Neural crest cell (in vitro differentiated cells): ENCODE measurements around the gene COPS4. TPM values are rescaled to one million over a fixed set of nuclear protein-coding genes. Genes with fewer than 3 reads are reported as not detected.

Experiments
- DNase-seq: peaks from one replicate; pipeline ENCODE4 v3.0.0; 2021; ENCODE audit warnings: low read depth, mixed read lengths, low spot score
- H3K27ac Mint-ChIP-seq: one replicate; pipeline ENCODE4 v1.8.0; 2021; ENCODE audit warnings: mild to moderate bottlenecking, mixed read lengths; ENCODE audit not compliant: unreplicated experiment
- H3K27me3 Mint-ChIP-seq: 2 replicates; pipeline ENCODE4 v1.8.0; 2021; ENCODE audit warnings: low read depth, mild to moderate bottlenecking, mixed read lengths
- H3K36me3 Mint-ChIP-seq: 2 replicates; pipeline ENCODE4 v1.8.0; 2021; ENCODE audit warnings: low read depth, mild to moderate bottlenecking, mixed read lengths
- H3K4me1 Mint-ChIP-seq: 2 replicates; pipeline ENCODE4 v1.8.0; 2021; ENCODE audit warnings: mixed read lengths
- H3K4me3 Mint-ChIP-seq: one replicate; pipeline ENCODE4 v1.8.0; 2021; ENCODE audit warnings: mild to moderate bottlenecking, mixed read lengths
- H3K9me3 Mint-ChIP-seq: 2 replicates; pipeline ENCODE4 v1.8.0; 2021; ENCODE audit warnings: mixed read lengths
- CTCF ChIP-seq: fragments of 200-600 bp; sonication (generic); conservative IDR thresholded peaks from 2 replicates; pipeline ENCODE4 v1.5.0; 2021; ENCODE audit warnings: antibody characterized with exemption, mild to moderate bottlenecking
- total RNA-seq: library from RNA; stranded (reverse); gene quantifications from 2 replicates; pipeline ENCODE4 v1.2.1, GENCODE V29; 2021

Gene COPS4
- total RNA-seq, 1 donor from 2014 or later = 44.5 TPM

- TF ChIP-seq CTCF = no peak
- H3K4me1 Mint-ChIP-seq = no peaks in the 10 kb centered on the region
- H3K4me3 Mint-ChIP-seq = no peak overlapping the region
- H3K9me3 Mint-ChIP-seq = no peaks in the 10 kb centered on the region
- no peak overlapping the region for H3K27ac Mint-ChIP-seq
- H3K36me3 Mint-ChIP-seq = no peaks in the 10 kb centered on the region
- DNase-seq = no peak
- no peaks in the 10 kb centered on the region for H3K27me3 Mint-ChIP-seq
Measured at GRCh38 chr4:83089410-83090157, 54.6 kb downstream of the COPS4 start.

GRCh38 chr4:83093060-83093640 lies 58.2 kb downstream of the COPS4 start:
- no peak for TF ChIP-seq CTCF
- Mint-ChIP-seq H3K36me3 (no peaks in the 10 kb centered on the region), H3K9me3 (no peaks in the 10 kb centered on the region), H3K27ac (no peak overlapping the region), H3K27me3 (peaks cover 5% of the 10 kb centered on the region), H3K4me3 (no peak overlapping the region), H3K4me1 (no peaks in the 10 kb centered on the region)
- no peak for DNase-seq

GRCh38 chr4:83096397-83096796 lies 61.4 kb downstream of the COPS4 start:
- Mint-ChIP-seq H3K9me3 (no peaks in the 10 kb centered on the region), H3K27ac (no peak overlapping the region), H3K36me3 (no peaks in the 10 kb centered on the region), H3K4me3 (no peak overlapping the region), H3K27me3 (peaks cover 5% of the 10 kb centered on the region), H3K4me1 (no peaks in the 10 kb centered on the region)
- DNase-seq = no peak
- TF ChIP-seq CTCF = no peak

- H3K9me3 Mint-ChIP-seq = no peaks in the 10 kb centered on the region
- no peak for TF ChIP-seq CTCF
- H3K27ac Mint-ChIP-seq = no peak overlapping the region
Measured at GRCh38 chr4:83104991-83105390, 70.0 kb downstream of the COPS4 start.

GRCh38 chr4:83107631-83108030 lies 72.6 kb downstream of the COPS4 start:
- H3K9me3 Mint-ChIP-seq = no peaks in the 10 kb centered on the region
- H3K36me3 Mint-ChIP-seq = no peaks in the 10 kb centered on the region
- no peak for TF ChIP-seq CTCF
- H3K27me3 Mint-ChIP-seq = peaks cover 26% of the 10 kb centered on the region
- peaks cover 8% of the 10 kb centered on the region for H3K4me1 Mint-ChIP-seq
- DNase-seq = no peak
- no peak overlapping the region for H3K4me3 Mint-ChIP-seq
- H3K27ac Mint-ChIP-seq = no peak overlapping the region

More at GRCh38 chr4:83104991-83105390, 70.0 kb downstream of the COPS4 start:
- no peaks in the 10 kb centered on the region for H3K36me3 Mint-ChIP-seq
- no peak for DNase-seq
- H3K27me3 Mint-ChIP-seq = peaks cover 15% of the 10 kb centered on the region
- no peak overlapping the region for H3K4me3 Mint-ChIP-seq
- H3K4me1 Mint-ChIP-seq = no peaks in the 10 kb centered on the region
